H1 (cell line): Measurements from ENCODE around the gene TOM1L2. TPM values are rescaled to one million over a fixed set of nuclear protein-coding genes. Genes with fewer than 3 reads are reported as not detected.

Experiments
- CTCF ChIA-PET: fragments of 300-600 bp; sonication (Branson Sonifier 250); formaldehyde crosslinking; loops from one replicate; lab custom pipeline; 2021; ENCODE audit not compliant: partially characterized antibody; lab: Charles Lee
- POLR2A ChIA-PET: fragments of 300-600 bp; sonication (Branson Sonifier 250); formaldehyde crosslinking; loops from one replicate; lab custom pipeline; 2021; ENCODE audit warnings: inconsistent platforms; ENCODE audit not compliant: partially characterized antibody; lab: Charles Lee
- DNase-seq, 2 experiments: peaks; one replicate each; pipeline versions ENCODE4 v3.0.0 to v3.0.0-alpha.2; 2010 to 2022; ENCODE audit warnings: low spot score in 2 of 2, low read depth in 1 of 2, mixed read lengths in 1 of 2
- FAIRE-seq: peaks from 2 replicates; lab custom pipeline; 2011; peaks lifted over from hg19 to GRCh38; lab: Jason Lieb, UNC
- H2AFZ ChIP-seq: 2 replicates; pipeline ENCODE4 v1.8.1; 2012; ENCODE audit warnings: low read length, inconsistent platforms
- H2AK5ac ChIP-seq: 2 replicates; pipeline ENCODE4 v1.6.1; 2013; ENCODE audit warnings: low read depth, low read length
- H2BK120ac ChIP-seq: replicated peaks from 2 replicates; pipeline ENCODE3; 2013; ENCODE audit warnings: low read depth, low read length, inconsistent platforms
- H2BK12ac ChIP-seq: 2 replicates; pipeline ENCODE4 v1.6.1; 2013; ENCODE audit warnings: low read depth, low read length
- H2BK15ac ChIP-seq: 2 replicates; pipeline ENCODE4 v1.6.1; 2013; ENCODE audit warnings: low read length
- H2BK20ac ChIP-seq: 2 replicates; pipeline ENCODE4 v1.6.1; 2013; ENCODE audit warnings: low read length
- H2BK5ac ChIP-seq: 2 replicates; pipeline ENCODE4 v1.6.1; 2013; ENCODE audit warnings: low read depth, low read length
- H3K14ac ChIP-seq: 2 replicates; pipeline ENCODE4 v1.6.1; 2013; ENCODE audit warnings: inconsistent platforms; ENCODE audit not compliant: insufficient read length
- H3K18ac ChIP-seq: 2 replicates; pipeline ENCODE4 v1.6.1; 2013; ENCODE audit warnings: low read length; ENCODE audit errors: extremely low read depth
- H3K23ac ChIP-seq: 2 replicates; pipeline ENCODE4 v1.6.1; 2013; ENCODE audit warnings: inconsistent platforms; ENCODE audit not compliant: insufficient read length
- H3K23me2 ChIP-seq: 2 replicates; pipeline ENCODE4 v1.6.1; 2013; ENCODE audit warnings: low read depth, low read length
- H3K27ac ChIP-seq: 2 replicates; pipeline ENCODE4 v1.6.1; 2011; ENCODE audit warnings: low read depth, low read length, inconsistent platforms
- H3K27me3 ChIP-seq, 4 experiments: replicated peaks in 1 of 4; 1 replicate in 1 of 4; 2 replicates in 3 of 4; pipeline versions ENCODE4 v1.6.1 to v1.8.1; 2011 to 2013; ENCODE audit warnings: low read length in 3 of 4, mild to moderate bottlenecking in 3 of 4, inconsistent platforms in 2 of 4, mixed read lengths in 2 of 4, moderate library complexity in 1 of 4; ENCODE audit not compliant: control insufficient read depth in 3 of 4, insufficient read depth in 3 of 4; ENCODE audit errors: extremely low read depth in 1 of 4
- H3K36me3 ChIP-seq, 4 experiments: 2 replicates each; pipeline versions ENCODE4 v1.6.1 to v1.8.1; 2011 to 2013; ENCODE audit warnings: mild to moderate bottlenecking in 4 of 4, low read length in 3 of 4, moderate library complexity in 2 of 4, control low read depth in 1 of 4, inconsistent platforms in 1 of 4; ENCODE audit not compliant: insufficient read depth in 4 of 4, control insufficient read depth in 2 of 4
- H3K4ac ChIP-seq: replicated peaks from 2 replicates; pipeline ENCODE3; 2013; ENCODE audit warnings: low read length, low read depth, mixed read lengths, inconsistent platforms; ENCODE audit not compliant: insufficient read length
- H3K4me1 ChIP-seq, 4 experiments: replicated peaks in 1 of 4; 1 replicate in 1 of 4; 2 replicates in 3 of 4; pipeline versions ENCODE4 v1.6.1 to v1.8.1; 2011 to 2013; ENCODE audit warnings: low read length in 3 of 4, inconsistent platforms in 2 of 4, mixed read lengths in 1 of 4; ENCODE audit not compliant: insufficient read depth in 4 of 4, control insufficient read depth in 3 of 4
- H3K4me2 ChIP-seq, 2 experiments: 2 replicates each; pipeline versions ENCODE4 v1.6.1 to v1.8.1; 2011 to 2013; ENCODE audit warnings: low read depth in 2 of 2, low read length in 2 of 2, control low read depth in 1 of 2, inconsistent platforms in 1 of 2, mild to moderate bottlenecking in 1 of 2; ENCODE audit not compliant: insufficient read depth in 1 of 2
- H3K4me3 ChIP-seq, 4 experiments: fragments of 200-600, 300-600 bp in 1 of 4; sonication (generic), shearing (Covaris generic), sonication (Bioruptor Twin) in 1 of 4; 2 replicates each; pipeline versions ENCODE4 v1.5.1 to v1.8.1; 2011 to 2016; ENCODE audit warnings: low read length in 4 of 4, low read depth in 3 of 4, control low read depth in 2 of 4, inconsistent platforms in 2 of 4, mild to moderate bottlenecking in 2 of 4, mixed read lengths in 1 of 4, moderate library complexity in 1 of 4; ENCODE audit not compliant: insufficient read depth in 2 of 4; ENCODE audit errors: extremely low read depth in 1 of 4
- H3K56ac ChIP-seq: replicated peaks from 2 replicates; pipeline ENCODE3; 2013; ENCODE audit warnings: low read depth, mild to moderate bottlenecking, mixed read lengths, low read length, inconsistent platforms; ENCODE audit not compliant: insufficient read length
- H3K79me1 ChIP-seq: 2 replicates; pipeline ENCODE4 v1.6.1; 2013; ENCODE audit warnings: low read depth, low read length, control low read depth
- H3K79me2 ChIP-seq, 2 experiments: 2 replicates each; pipeline versions ENCODE4 v1.6.1 to v1.8.1; 2012 to 2013; ENCODE audit warnings: low read length in 2 of 2, mild to moderate bottlenecking in 2 of 2, inconsistent platforms in 1 of 2; ENCODE audit not compliant: insufficient read depth in 2 of 2, control insufficient read depth in 1 of 2
- H3K9ac ChIP-seq, 4 experiments: replicated peaks in 1 of 4; 1 replicate in 1 of 4; 2 replicates in 3 of 4; pipeline versions ENCODE4 v1.6.1 to v1.8.1; 2011 to 2013; ENCODE audit warnings: low read depth in 3 of 4, low read length in 3 of 4, control low read depth in 2 of 4, mild to moderate bottlenecking in 2 of 4, moderate library complexity in 2 of 4, inconsistent platforms in 1 of 4; ENCODE audit errors: extremely low read depth in 1 of 4
- H3K9me3 ChIP-seq, 2 experiments: 2 replicates each; pipeline versions ENCODE4 v1.6.1 to v1.8.1; 2012 to 2013; ENCODE audit warnings: mild to moderate bottlenecking in 2 of 2, moderate library complexity in 2 of 2, control low read depth in 1 of 2, inconsistent platforms in 1 of 2, low read depth in 1 of 2, low read length in 1 of 2, mixed read lengths in 1 of 2; ENCODE audit not compliant: insufficient read depth in 2 of 2
- H4K20me1 ChIP-seq, 2 experiments: replicated peaks in 1 of 2; 2 replicates each; pipeline versions ENCODE3 to v1.8.1; 2011 to 2013; ENCODE audit warnings: inconsistent platforms in 2 of 2, low read length in 2 of 2, mild to moderate bottlenecking in 1 of 2; ENCODE audit not compliant: insufficient read depth in 2 of 2, control insufficient read depth in 1 of 2
- H4K5ac ChIP-seq: 2 replicates; pipeline ENCODE4 v1.6.1; 2013; ENCODE audit warnings: low read length, low read depth, mixed read lengths, inconsistent platforms; ENCODE audit not compliant: insufficient read length
- H4K8ac ChIP-seq: 2 replicates; pipeline ENCODE4 v1.8.0; 2013; ENCODE audit warnings: mild to moderate bottlenecking, moderate library complexity, low read length, inconsistent platforms; ENCODE audit not compliant: insufficient read depth; ENCODE audit errors: extremely low read depth
- H4K91ac ChIP-seq: replicated peaks from 2 replicates; pipeline ENCODE3; 2013; ENCODE audit warnings: low read length, mixed read lengths, inconsistent platforms; ENCODE audit not compliant: insufficient read length
- FOSL1 ChIP-seq: IDR thresholded peaks from 2 replicates; pipeline ENCODE4 v1.6.1; 2011; ENCODE audit warnings: mild to moderate bottlenecking, low read depth, low read length, moderate library complexity; ENCODE audit not compliant: insufficient read depth
- SIX5 ChIP-seq: IDR thresholded peaks from 2 replicates; pipeline ENCODE4 v1.6.1; 2011; ENCODE audit warnings: mild to moderate bottlenecking, low read depth, low read length
- WGBS, 2 experiments: shearing (Covaris generic) in 1 of 2; methylation state at CpG; one replicate each; pipeline versions ENCODE4 v1.1.6 to v1.1.7; 2013 to 2015; ENCODE audit warnings: low lambda C conversion rate in 2 of 2, mixed read lengths in 2 of 2, inconsistent platforms in 1 of 2, low coverage in 1 of 2, missing lambda C conversion rate in 1 of 2; ENCODE audit not compliant: insufficient replicate concordance in 2 of 2, insufficient coverage in 1 of 2, insufficient read length in 1 of 2; ENCODE audit errors: extremely low coverage in 1 of 2, missing lambda C conversion rate in 1 of 2; 5-methylcytosine and 5-hydroxymethylcytosine counted together
- polyA plus RNA-seq, 7 experiments: library from polyadenylated mRNA; depleted of rRNA in 3 of 7; stranded (reverse) in 5 of 7; unstranded in 2 of 7; fragments of >200 nt in 5 of 7; fragments of 200-250 nt in 2 of 7; gene quantifications; 1 replicate in 5 of 7; 2 replicates in 1 of 7; 4 replicates in 1 of 7; pipeline versions ENCODE4 v1.2.1 to v1.2.3, GENCODE V29; 2011 to 2013; ENCODE audit warnings: missing spikeins in 2 of 7, mixed read lengths in 2 of 7
- total RNA-seq: library from RNA; stranded (reverse); fragmentation: NEBNext Ultra II Directional; extraction: Animal tissue kit (Norgen Biotek cat#: 25700); gene quantifications from 2 replicates; pipeline ENCODE4 v1.2.1, GENCODE V29; 2021

Gene TOM1L2
- total and polyA plus RNA-seq, 2 of the 8 experiments (the other 6 are each of a cell fraction or from before 2014, with no cell fraction given): 2.0 to 3.4 TPM

GRCh38 chr17:17911001-17911613 lies 61.1 kb downstream of the TOM1L2 start:
- no peak for TF ChIP-seq FOSL1
- TF ChIP-seq SIX5: no peak
- no peak overlapping the region for H3K56ac ChIP-seq
- H3K18ac ChIP-seq: no peak overlapping the region
- no peak overlapping the region for H3K27ac ChIP-seq
- H2BK120ac ChIP-seq: no peak overlapping the region
- H2BK5ac ChIP-seq: no peak overlapping the region
- no peak overlapping the region for H3K23ac ChIP-seq
- H4K20me1 ChIP-seq: no peaks in the 10 kb centered on the region
- POLR2A ChIA-PET: interaction anchor here (2.1 kb wide), 1 partner anchor 10 kb away, joined by 5 read pairs; no protein-coding TSS in a partner anchor
- H3K79me1 ChIP-seq: no peaks in the 10 kb centered on the region
- no peak overlapping the region for H2BK20ac ChIP-seq
- no peak overlapping the region for H2BK15ac ChIP-seq
- H2AFZ ChIP-seq: no peak overlapping the region
- H3K4me2 ChIP-seq: no peak overlapping the region
- peaks cover 0 to 6% (median 2%) of the 10 kb centered on the region in 4 experiments; a peak in 4 of 7 replicates for H3K4me1 ChIP-seq
- no peak overlapping the region for H3K4ac ChIP-seq
- H2BK12ac ChIP-seq: no peak overlapping the region
- no peak overlapping the region for H4K91ac ChIP-seq
- CTCF ChIA-PET: interaction anchor here (0.6 to 0.9 kb wide), 3 partner anchors 9 to 129 kb away, joined by 3 read pairs; no protein-coding TSS in a partner anchor
- H3K9me3 ChIP-seq: peaks cover 0 to 4% of the 10 kb centered on the region in 2 experiments; a peak in 1 of 4 replicates
- H4K5ac ChIP-seq: no peak overlapping the region
- DNase-seq (no peak), FAIRE-seq (no peak)
- no peak overlapping the region for H3K4me3 ChIP-seq
- WGBS, 2 experiments: 90% methylated on average over 10 of the region's 10 CpGs; no CpG with 5 or more reads in 1 of the 2 experiments
- H3K23me2 ChIP-seq: no peaks in the 10 kb centered on the region
- no peaks in the 10 kb centered on the region for H3K36me3 ChIP-seq
- no peak overlapping the region for H2AK5ac ChIP-seq
- no peak overlapping the region for H3K9ac ChIP-seq
- no peaks in the 10 kb centered on the region for H3K79me2 ChIP-seq
- no peaks in the 10 kb centered on the region for H3K27me3 ChIP-seq
- no peak overlapping the region for H4K8ac ChIP-seq
- no peak overlapping the region for H3K14ac ChIP-seq
